ENCODE data around the gene ARL3. TPM values are rescaled to one million over a fixed set of nuclear protein-coding genes. Genes with fewer than 3 reads are reported as not detected.

The ARL3 gene
- total RNA-seq, 1 experiment from 2014 or later = 16.5 TPM

DNA sequence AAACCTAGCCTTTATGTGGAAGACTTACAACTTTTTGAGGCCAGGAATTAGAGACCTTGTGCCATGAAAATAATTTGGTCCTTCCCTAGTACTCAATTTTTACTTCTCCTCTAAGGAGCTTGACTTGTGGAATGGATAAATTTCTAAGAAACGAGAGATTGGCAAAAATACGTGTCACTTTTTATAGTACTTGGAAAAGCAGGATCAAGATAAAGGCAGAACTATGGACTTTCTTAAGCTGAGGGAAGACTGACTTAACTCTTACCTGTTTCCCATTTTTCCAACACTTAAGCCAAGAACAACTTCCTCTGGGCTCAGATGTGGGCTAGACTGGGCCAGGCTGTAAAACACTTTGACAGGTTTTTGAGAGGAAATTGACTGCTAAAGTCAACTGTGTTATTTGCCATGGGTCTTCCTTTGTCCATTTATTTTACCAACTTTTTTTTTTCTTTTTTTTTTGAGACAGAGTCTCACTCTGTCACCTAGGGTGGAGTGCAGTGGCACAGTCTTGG is 27.6 kb upstream of the ARL3 start:
- Mint-ChIP-seq H3K4me1 (peaks cover 26 to 31% of the 10 kb centered on the region in 2 experiments), H3K27ac (no peak overlapping the region), H3K36me3 (ENCODE audit: insufficient read depth in 1 of 3, low read depth in 3 of 3) (peaks cover 0 to 12% (median 9%) of the 10 kb centered on the region in 3 experiments; a peak in 3 of 7 replicates), H3K9me3 (peaks cover 0 to 3% of the 10 kb centered on the region in 2 experiments; a peak in 1 of 5 replicates), H3K27me3 (ENCODE audit: low read depth) (peaks cover 2% of the 10 kb centered on the region), H3K4me3 (no peak overlapping the region)
- H3K4me2 ChIP-seq (ENCODE audit: insufficient read depth, insufficient read length, low read length) = no peak overlapping the region
- WGBS (ENCODE audit: extremely low coverage, insufficient read length, low lambda C conversion rate) = no CpG with 5 or more reads among the region's 2 CpGs
- no peak overlapping the region for H2BK15ac ChIP-seq (ENCODE audit: low read depth, low read length)
- H2BK120ac ChIP-seq (ENCODE audit: low read depth, low read length, poor library complexity, severe bottlenecking) = no peak overlapping the region
- H2AK5ac ChIP-seq (ENCODE audit: insufficient read length, low read length) = no peak overlapping the region
- H3K27me3 ChIP-seq (ENCODE audit: insufficient read depth, low read length) = no peaks in the 10 kb centered on the region
- no peak overlapping the region for H3K18ac ChIP-seq (ENCODE audit: insufficient read length, low read depth, low read length)
- H3K23ac ChIP-seq (ENCODE audit: insufficient read length, low read depth, low read length) = no peak overlapping the region
- H3K9me3 ChIP-seq (ENCODE audit: control insufficient read depth, low read depth, low read length) = no peaks in the 10 kb centered on the region
- H3K4ac ChIP-seq (ENCODE audit: low read depth, low read length) = no peak overlapping the region
- TF ChIP-seq, protein P1, sequence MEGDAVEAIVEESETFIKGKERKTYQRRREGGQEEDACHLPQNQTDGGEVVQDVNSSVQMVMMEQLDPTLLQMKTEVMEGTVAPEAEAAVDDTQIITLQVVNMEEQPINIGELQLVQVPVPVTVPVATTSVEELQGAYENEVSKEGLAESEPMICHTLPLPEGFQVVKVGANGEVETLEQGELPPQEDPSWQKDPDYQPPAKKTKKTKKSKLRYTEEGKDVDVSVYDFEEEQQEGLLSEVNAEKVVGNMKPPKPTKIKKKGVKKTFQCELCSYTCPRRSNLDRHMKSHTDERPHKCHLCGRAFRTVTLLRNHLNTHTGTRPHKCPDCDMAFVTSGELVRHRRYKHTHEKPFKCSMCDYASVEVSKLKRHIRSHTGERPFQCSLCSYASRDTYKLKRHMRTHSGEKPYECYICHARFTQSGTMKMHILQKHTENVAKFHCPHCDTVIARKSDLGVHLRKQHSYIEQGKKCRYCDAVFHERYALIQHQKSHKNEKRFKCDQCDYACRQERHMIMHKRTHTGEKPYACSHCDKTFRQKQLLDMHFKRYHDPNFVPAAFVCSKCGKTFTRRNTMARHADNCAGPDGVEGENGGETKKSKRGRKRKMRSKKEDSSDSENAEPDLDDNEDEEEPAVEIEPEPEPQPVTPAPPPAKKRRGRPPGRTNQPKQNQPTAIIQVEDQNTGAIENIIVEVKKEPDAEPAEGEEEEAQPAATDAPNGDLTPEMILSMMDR (conservative IDR thresholded peaks at IDR 0.05) = no peak
- H2BK12ac ChIP-seq (ENCODE audit: insufficient read length, low read depth, low read length) = no peak overlapping the region
- H2BK5ac ChIP-seq (ENCODE audit: insufficient read length, low read length) = no peak overlapping the region
- no peaks in the 10 kb centered on the region for H3K79me1 ChIP-seq (ENCODE audit: insufficient read depth, low read depth, low read length, poor library complexity, severe bottlenecking)
- no peak overlapping the region for H4K8ac ChIP-seq (replicated peaks; ENCODE audit: insufficient read length, low read depth, low read length)
- no peak overlapping the region for H2BK20ac ChIP-seq (ENCODE audit: low read depth, low read length, poor library complexity, severe bottlenecking)
- no peak overlapping the region for H4K91ac ChIP-seq (ENCODE audit: insufficient read length, low read depth, low read length)
- peaks cover 4% of the 10 kb centered on the region; the same call in 1 of the 2 replicates for H3K4me1 ChIP-seq (ENCODE audit: insufficient read depth, low read length)
- H3T11ph ChIP-seq (ENCODE audit: low read length) = no peak overlapping the region
- H3K14ac ChIP-seq (ENCODE audit: insufficient read depth, low read length) = no peak overlapping the region
- no peak overlapping the region for H3K56ac ChIP-seq (ENCODE audit: insufficient read length, low read depth, low read length)
- no peaks in the 10 kb centered on the region for H4K20me1 ChIP-seq (ENCODE audit: control insufficient read depth, insufficient read depth, insufficient read length)
- no peak overlapping the region for H2AFZ ChIP-seq (ENCODE audit: low read length)
- peaks cover 10% of the 10 kb centered on the region for H3K23me2 ChIP-seq (ENCODE audit: insufficient read length, low read depth, low read length, poor library complexity, severe bottlenecking)
- no peak overlapping the region for H4K5ac ChIP-seq (ENCODE audit: insufficient read length, low read depth, low read length)
- DNase-seq = no peak
- H3K79me2 ChIP-seq (ENCODE audit: insufficient read depth, low read length) = no peaks in the 10 kb centered on the region; the same call in 1 of the 2 replicates
- H3K27ac ChIP-seq (ENCODE audit: insufficient read length, low read depth, low read length) = no peak overlapping the region
- H3K9ac ChIP-seq (ENCODE audit: extremely low read depth, insufficient read length, low read length) = no peak overlapping the region
